ENCODE measurements around the gene TUBB2B. TPM values are rescaled to one million over a fixed set of nuclear protein-coding genes. Genes with fewer than 3 reads are reported as not detected.
A peak's percentile ranks its signal among the peaks of the same experiment; 100 is the strongest.

Gene TUBB2B
- total and polyA plus RNA-seq, 9 of the 15 experiments (the other 6 are each of a cell fraction or from before 2014, with no cell fraction given): 0.11 to 9.7 (median 4.6) TPM

- no peaks in the 10 kb centered on the region for H3K79me2 ChIP-seq (ENCODE audit: control insufficient read depth, insufficient read depth, low read length)
- DNase-seq (ENCODE audit: extremely low read depth in 1 of 4, low spot score in 3 of 4) (peak; percentile 29 to 75 (median 56)), FAIRE-seq (peak; percentile 90), ATAC-seq (peak; percentile 91)
- ChIA-PET POLR2A (interaction anchor here (0.7 to 1.4 kb wide), 12 partner anchors 9 to 184 kb away, joined by 3 to 7 read pairs (median 3); no protein-coding TSS in a partner anchor), CTCF (ENCODE audit: low intra/inter-chr PET ratio) (no interaction called here)
- H4K20me1 ChIP-seq (replicated peaks; ENCODE audit: control insufficient read depth, insufficient read depth, low read length): no peaks in the 10 kb centered on the region
- peaks cover 6% of the 10 kb centered on the region; the same call in 1 of the 2 replicates for H3K9me3 ChIP-seq (replicated peaks; ENCODE audit: control insufficient read depth, insufficient read depth, low read depth, low read length)
- no peaks in the 10 kb centered on the region for H3K9me1 ChIP-seq (ENCODE audit: control insufficient read depth, insufficient read depth, low read length)
- H3K4me3 ChIP-seq: no peak overlapping the region
- peak overlapping the region; percentile 40 for H3K4me2 ChIP-seq (ENCODE audit: insufficient read depth, low read length)
- WGBS (ENCODE audit: insufficient coverage, low coverage, missing lambda C conversion rate): 6% methylated on average over 7 of the region's 7 CpGs
- no peaks in the 10 kb centered on the region for H3K27me3 ChIP-seq (ENCODE audit: control insufficient read depth in 2 of 2, insufficient read depth in 2 of 2, low read length in 2 of 2)
- intact Hi-C loops (cut with micrococcal nuclease) (no loop called here), in situ Hi-C loops (cut with MboI) (no loop called here)
- BruUV-seq (replicated peaks): no TSS peak
- H3K36me3 ChIP-seq (ENCODE audit: control insufficient read depth, insufficient read depth, low read length): no peaks in the 10 kb centered on the region
- peak overlapping the region; percentile 21 for H2AFZ ChIP-seq (ENCODE audit: low read depth, low read length)
- H3K9ac ChIP-seq (ENCODE audit: insufficient read depth in 1 of 2, low read depth in 2 of 2, low read length in 2 of 2): no peak overlapping the region
- H3K4me1 ChIP-seq (replicated peaks in 1 of 2; ENCODE audit: control insufficient read depth in 2 of 2, insufficient read depth in 2 of 2, low read length in 2 of 2): peaks cover 13 to 15% of the 10 kb centered on the region in 2 experiments
- peak overlapping the region; percentile 6; the same call in 2 of the 3 replicates for H3K27ac ChIP-seq (ENCODE audit: extremely low read depth, low read depth, low read length)
- no peak for TF ChIP-seq NR2C1 (IDR thresholded peaks at IDR 0.05)
- 0 out of 2 replicates have a peak, but pooled peaks have one; percentile 17 for TF ChIP-seq NR2C1 (tag; IDR thresholded peaks at IDR 0.05)
- TF ChIP-seq BHLHE40 (IDR thresholded peaks at IDR 0.05; ENCODE audit: low read length): peak; percentile 40; the same call in 1 of the 2 replicates
- peak; percentile 73 for TF ChIP-seq FOXM1 (IDR thresholded peaks at IDR 0.05; ENCODE audit: low read depth)
- no peak for TF ChIP-seq FOXM1 (CRISPR knock-in tag; IDR thresholded peaks at IDR 0.05; ENCODE audit: low read depth)
- TF ChIP-seq, protein P1, sequence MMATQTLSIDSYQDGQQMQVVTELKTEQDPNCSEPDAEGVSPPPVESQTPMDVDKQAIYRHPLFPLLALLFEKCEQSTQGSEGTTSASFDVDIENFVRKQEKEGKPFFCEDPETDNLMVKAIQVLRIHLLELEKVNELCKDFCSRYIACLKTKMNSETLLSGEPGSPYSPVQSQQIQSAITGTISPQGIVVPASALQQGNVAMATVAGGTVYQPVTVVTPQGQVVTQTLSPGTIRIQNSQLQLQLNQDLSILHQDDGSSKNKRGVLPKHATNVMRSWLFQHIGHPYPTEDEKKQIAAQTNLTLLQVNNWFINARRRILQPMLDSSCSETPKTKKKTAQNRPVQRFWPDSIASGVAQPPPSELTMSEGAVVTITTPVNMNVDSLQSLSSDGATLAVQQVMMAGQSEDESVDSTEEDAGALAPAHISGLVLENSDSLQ (IDR thresholded peaks at IDR 0.05): peak; percentile 39; the same call in 1 of the 2 replicates
- TF ChIP-seq JUND (IDR thresholded peaks at IDR 0.05; ENCODE audit: borderline replicate concordance, low read depth, low read length): peak; percentile 53; the same call in 1 of the 2 replicates
- peak; percentile 24; the same call in 1 of the 3 replicates for TF ChIP-seq JUND (tag; IDR thresholded peaks at IDR 0.05; ENCODE audit: borderline replicate concordance, low read depth, low read length)
- no peak for TF ChIP-seq MEF2D (tag; conservative IDR thresholded peaks at IDR 0.05; ENCODE audit: low read depth)
- TF ChIP-seq, protein P2, sequence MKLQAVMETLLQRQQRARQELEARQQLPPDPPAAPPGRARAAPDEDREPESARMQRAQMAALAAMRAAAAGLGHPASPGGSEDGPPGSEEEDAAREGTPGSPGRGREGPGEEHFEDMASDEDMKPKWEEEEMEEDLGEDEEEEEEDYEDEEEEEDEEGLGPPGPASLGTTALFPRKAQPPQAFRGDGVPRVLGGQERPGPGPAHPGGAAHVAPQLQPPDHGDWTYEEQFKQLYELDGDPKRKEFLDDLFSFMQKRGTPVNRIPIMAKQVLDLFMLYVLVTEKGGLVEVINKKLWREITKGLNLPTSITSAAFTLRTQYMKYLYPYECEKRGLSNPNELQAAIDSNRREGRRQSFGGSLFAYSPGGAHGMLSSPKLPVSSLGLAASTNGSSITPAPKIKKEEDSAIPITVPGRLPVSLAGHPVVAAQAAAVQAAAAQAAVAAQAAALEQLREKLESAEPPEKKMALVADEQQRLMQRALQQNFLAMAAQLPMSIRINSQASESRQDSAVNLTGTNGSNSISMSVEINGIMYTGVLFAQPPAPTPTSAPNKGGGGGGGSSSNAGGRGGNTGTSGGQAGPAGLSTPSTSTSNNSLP (IDR thresholded peaks at IDR 0.05; ENCODE audit: borderline replicate concordance, low read depth, low read length): peak; percentile 75; the same call in 1 of the 2 replicates
- TF ChIP-seq FOXJ3 (CRISPR knock-in tag; IDR thresholded peaks at IDR 0.05): no peak
- no peak for TF ChIP-seq SMAD3 (CRISPR knock-in tag; conservative IDR thresholded peaks at IDR 0.05)
- TF ChIP-seq RFX1 (IDR thresholded peaks at IDR 0.05): no peak
- peak; percentile 88 for TF ChIP-seq PML (IDR thresholded peaks at IDR 0.05; ENCODE audit: low read length)
- TF ChIP-seq FIP1L1 (IDR thresholded peaks at IDR 0.05; ENCODE audit: low read depth, low read length, poor library complexity, severe bottlenecking): no peak
- peak in 1 of 2 experiments; percentile 78; a peak in 2 of 4 replicates for TF ChIP-seq RCOR1 (IDR thresholded peaks at IDR 0.05; ENCODE audit: borderline replicate concordance in 1 of 2, low read depth in 2 of 2, low read length in 2 of 2)
- TF ChIP-seq ZNF140 (CRISPR knock-in tag; IDR thresholded peaks at IDR 0.05): no peak
- peak; percentile 79 to 88 for TF ChIP-seq KDM1A (IDR thresholded peaks at IDR 0.05)
- TF ChIP-seq RNF2 (IDR thresholded peaks at IDR 0.05): peak; percentile 79
- no peak for TF ChIP-seq ZNF23 (CRISPR knock-in tag; IDR thresholded peaks at IDR 0.05)
- no peak for TF ChIP-seq KLF13 (tag; IDR thresholded peaks at IDR 0.05; ENCODE audit: borderline replicate concordance, low read depth)
- TF ChIP-seq RFX5 (IDR thresholded peaks at IDR 0.05; ENCODE audit: low read depth, low read length): no peak
These were observed 24.3 kb downstream of the TUBB2B start for GRCh38 chr6:3202999-3203696.
